Astrocyte (in vitro differentiated cells and primary cell): Measurements from ENCODE around the gene LRP1B.

Experiments
- CTCF ChIP-seq: IDR thresholded peaks from 2 replicates; pipeline ENCODE4 v1.5.1; 2011; ENCODE audit warnings: low read depth, mild to moderate bottlenecking, inconsistent platforms, low read length, moderate library complexity; ENCODE audit not compliant: insufficient read depth
- EZH2 ChIP-seq: IDR thresholded peaks from 2 replicates; pipeline ENCODE4 v1.6.1; 2012; ENCODE audit warnings: mild to moderate bottlenecking, low read length, inconsistent platforms; ENCODE audit not compliant: insufficient read depth

- TF ChIP-seq CTCF, result no peak
- TF ChIP-seq EZH2, result no peak
Measured at GRCh38 chr2:140550821-140551220, 1580.0 kb downstream of the LRP1B start.
